Measurements from ENCODE around the gene TIMP2.
A peak's percentile ranks its signal among the peaks of the same experiment; 100 is the strongest.

The TIMP2 gene

DNA sequence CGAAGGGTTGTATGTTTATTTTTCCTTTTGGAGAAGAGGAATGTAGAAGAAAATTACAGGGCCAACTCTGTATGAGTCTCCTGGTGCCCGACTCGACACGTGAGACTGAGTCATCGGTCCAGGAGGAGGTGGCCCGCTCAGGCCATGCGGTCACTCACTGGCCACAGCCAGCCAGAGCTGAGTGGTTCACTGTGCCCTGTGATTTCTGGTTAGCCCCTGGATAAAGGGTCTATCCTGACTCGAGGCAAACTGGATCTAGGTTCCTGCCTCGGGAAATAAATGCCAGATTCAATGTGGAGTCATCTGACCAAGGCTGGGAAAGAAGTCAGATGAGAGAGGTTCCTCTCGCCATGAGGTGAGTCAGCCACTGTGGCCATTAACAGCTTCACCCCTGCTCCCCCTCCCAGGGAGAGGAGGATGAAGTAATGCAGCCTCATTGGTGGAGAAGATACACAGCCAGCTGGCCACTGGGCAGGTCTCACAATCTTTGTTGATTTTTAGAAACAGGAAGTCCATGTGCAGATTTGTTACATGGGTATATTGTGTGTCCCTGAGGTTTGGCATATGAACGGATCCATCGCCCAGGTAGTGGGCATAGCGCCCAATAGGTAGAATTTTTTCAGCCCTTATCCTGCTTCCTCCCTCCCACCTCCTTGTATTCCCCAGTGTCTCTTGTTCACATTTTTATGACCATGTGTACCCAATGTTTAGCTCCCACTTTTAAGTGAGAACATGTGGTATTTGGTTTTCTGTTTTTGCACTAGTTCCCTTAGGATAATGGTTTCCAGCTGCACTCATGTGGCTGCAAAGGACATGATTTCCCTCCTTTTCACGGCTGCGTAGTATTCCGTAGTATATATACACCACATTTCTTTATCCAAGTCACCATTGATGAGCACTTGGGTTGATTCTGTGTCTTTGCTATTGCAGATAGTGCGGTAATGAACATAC, 62.8 kb downstream of the TIMP2 start:
- DNase-seq, result no peak

DNA sequence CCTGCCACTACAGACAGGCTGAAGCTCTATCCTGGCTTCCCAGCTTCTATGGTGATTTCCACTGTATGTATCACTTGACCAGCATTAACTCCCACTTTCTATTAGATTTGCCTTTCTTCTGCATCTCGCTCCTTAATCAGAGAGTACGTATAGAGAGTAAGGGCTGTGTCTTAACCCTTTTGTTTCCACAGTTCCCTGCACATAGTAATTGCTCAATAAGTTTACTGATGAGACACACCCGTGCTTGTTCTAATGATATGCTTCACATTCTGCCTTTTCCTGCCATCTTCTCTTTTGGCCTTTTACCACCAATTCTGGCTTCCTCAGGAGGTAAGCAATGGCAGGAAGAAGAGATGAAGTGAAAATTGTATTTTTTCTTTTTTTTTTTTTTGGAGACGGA, 64.0 kb downstream of the TIMP2 start:
- no peak for DNase-seq

DNA sequence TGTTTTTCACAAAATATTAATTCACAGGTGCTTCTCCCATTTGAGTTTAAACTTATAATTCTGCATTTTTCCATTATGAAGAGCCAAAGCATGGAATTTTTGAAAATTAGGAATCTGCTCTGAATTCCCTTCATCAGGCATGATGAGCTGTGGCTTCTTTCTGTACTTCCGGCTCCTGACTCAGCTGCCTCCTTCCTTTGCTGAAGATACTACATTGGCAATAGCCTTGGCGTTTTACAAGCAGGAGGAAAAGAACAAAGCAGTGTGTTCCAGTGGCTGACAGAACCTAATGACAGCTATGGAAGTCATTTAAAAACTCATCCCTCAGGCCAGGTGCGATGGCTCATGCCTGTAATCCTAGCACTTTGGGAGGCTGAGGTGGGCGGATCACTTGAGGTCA, 66.1 kb downstream of the TIMP2 start:
- no peak for DNase-seq

DNA sequence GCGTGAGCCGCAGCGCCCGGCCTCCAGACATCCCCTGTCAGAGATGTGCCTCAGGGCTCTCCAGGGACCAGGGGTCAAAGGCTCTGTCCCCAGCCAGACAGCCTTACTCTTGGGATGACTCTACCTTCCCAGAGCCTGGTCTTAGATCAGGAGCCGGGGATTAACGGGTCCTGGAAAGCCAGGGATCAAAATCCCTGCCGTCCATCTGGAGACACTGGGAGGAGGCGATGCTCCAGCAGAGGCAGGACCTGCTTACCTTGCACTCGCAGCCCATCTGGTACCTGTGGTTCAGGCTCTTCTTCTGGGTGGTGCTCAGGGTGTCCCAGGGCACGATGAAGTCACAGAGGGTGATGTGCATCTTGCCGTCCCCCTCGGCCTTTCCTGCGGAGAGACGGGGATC, 67.9 kb downstream of the TIMP2 start:
- no peak for DNase-seq

DNA sequence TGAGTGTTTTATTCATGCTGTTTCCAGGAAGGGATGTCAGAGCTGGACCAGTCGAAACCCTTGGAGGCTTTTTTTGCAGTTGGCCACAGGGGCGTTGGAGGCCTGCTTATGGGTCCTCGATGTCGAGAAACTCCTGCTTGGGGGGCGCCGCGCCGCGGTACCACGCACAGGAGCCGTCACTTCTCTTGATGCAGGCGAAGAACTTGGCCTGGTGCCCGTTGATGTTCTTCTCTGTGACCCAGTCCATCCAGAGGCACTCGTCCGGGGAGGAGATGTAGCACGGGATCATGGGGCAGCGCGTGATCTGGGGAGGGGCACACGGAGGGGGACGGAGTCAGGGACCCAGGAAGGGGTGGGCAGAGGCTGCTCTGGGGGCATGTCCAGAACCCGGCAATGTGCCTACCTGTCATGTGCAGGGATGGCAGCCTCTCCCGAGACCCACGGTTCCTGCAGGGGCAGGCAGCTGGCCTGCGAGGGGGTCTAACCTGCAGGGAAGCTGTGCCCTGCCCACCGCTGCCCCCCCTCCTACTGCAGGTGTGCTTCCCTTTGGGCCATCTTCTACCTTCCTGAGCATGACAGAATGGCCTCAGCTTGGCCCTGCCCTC, 69.5 kb downstream of the TIMP2 start:
- no peak for DNase-seq

DNA sequence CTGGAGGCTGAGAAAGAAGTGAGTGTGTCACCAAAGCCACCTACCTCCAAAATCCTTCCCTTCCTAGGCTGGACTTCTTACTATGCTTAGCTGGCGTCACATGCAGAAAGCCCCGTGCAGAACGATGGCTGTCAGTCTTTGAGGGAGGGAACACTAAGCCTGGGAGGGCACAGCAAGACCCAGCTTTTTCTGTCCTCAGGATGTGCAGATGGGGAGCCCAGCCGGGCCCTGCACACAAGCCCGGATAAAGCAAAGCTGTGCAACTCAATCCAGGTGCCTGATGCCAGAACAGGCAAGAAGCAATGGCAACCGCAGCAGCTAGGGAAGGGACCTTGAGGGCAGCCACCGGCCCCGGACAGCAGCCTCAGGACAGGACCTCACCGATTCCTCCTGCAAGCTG, 70.7 kb downstream of the TIMP2 start:
- no peak for DNase-seq

DNA sequence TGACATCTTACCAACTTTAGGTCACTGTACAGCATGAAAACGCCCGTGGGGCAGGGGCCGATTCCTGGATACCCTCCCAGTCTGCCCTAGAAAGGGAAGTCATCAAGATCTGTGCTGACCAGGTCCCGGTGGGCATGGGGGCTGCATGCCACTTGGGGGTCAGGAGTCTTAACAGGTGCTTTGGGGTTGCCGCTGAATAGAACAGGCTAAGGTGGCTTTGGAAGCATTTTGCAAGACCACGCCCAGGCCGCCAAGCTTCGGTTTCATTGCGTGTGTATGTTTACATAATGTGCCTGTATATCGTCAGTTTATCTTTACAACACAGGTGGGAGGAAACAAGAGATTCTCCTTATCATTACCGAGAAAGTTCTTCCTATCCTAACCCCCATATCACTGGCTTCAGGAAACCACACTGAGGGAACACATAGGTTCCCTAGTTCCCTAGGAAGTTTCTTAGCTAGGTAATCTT, 71.2 kb downstream of the TIMP2 start:
- DNase-seq, result no peak

DNA sequence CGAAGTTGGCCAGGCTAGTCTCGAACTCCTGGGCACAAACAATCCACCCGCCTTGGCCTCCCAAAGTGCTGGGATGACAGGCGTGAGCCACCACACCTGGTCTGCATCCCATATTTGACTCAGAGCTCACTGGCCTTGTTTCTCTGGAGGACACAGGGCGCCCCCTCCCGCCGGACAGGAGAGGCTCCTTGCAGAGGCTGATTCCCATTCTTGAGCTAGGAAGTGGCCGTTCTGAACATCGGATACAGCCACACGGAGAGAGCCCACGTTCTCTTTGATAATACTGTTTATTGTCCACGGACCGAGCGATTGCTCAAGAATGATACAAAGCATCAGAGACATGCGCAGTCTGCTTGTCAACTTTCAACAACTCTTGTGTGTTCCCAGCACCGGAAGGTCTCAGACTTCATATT, 72.5 kb downstream of the TIMP2 start:
- DNase-seq, result no peak

DNA sequence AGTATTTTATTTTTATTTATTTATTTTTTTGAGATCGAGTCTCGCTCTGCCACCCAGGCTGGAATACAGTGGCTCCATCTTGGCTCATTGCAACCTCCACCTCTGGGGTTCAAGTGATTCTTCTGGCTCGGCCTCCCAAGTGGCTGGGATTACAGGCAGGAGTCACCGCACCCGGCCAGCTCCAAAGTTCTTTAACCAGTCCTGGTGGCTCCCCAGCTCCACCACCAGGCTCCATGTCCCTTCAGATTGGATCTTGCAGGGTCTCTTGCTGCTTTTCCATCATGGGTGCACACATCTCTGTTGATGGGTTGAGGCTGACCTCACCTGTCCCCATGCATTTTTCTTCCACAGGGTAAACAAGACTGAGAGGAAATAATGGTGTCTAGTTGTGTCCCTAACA, 76.2 kb downstream of the TIMP2 start:
- DNase-seq, result no peak

DNA sequence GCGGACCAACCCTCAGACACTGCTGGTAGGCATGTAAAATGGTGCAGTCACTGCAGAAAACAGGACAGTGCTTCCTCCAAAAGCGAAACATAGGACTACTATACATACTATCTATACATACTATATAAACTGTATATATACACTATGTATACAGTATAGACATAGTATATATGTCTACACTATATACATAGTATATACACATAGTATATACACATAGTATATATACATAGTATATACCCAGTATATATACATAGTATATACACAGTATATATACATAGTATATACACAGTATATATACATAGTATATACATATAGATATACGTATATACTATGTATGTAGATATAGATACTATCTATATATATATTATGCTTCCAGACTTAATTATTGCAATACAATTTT, 78.1 kb downstream of the TIMP2 start:
- DNase-seq, result no peak

DNA sequence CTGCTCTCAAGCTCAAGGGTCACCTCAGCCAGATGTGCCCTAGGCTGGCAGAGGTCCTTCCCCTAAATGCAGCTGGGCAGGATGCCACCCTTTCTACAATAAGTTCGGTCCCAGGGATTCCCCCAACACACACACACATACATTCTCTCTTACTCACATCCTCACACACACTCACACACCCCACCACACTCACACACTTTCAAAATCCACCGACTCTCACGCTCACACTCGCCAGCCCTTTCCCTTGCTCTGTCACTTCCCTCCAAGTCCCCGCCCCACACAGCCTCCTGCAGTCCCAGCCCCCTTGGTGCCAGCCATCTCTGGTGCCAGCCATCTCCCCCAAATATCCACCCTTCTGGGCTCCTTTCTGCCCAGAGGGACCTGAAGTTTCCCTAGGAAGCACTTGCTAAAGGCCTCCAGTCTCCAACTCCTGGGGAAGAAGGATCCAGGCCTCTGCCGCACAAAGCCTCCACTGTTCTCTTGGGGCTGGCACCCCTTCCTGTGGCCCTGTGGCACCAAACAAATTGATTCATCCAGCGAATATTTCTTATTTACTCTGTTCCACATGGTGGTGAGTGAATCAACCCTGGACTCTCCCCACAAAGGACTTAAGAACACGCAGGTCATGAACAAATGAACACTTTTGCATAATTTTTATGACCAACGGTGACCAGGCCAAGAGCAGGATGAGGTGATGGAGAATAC, 80.7 kb downstream of the TIMP2 start:
- no peak for DNase-seq

DNA sequence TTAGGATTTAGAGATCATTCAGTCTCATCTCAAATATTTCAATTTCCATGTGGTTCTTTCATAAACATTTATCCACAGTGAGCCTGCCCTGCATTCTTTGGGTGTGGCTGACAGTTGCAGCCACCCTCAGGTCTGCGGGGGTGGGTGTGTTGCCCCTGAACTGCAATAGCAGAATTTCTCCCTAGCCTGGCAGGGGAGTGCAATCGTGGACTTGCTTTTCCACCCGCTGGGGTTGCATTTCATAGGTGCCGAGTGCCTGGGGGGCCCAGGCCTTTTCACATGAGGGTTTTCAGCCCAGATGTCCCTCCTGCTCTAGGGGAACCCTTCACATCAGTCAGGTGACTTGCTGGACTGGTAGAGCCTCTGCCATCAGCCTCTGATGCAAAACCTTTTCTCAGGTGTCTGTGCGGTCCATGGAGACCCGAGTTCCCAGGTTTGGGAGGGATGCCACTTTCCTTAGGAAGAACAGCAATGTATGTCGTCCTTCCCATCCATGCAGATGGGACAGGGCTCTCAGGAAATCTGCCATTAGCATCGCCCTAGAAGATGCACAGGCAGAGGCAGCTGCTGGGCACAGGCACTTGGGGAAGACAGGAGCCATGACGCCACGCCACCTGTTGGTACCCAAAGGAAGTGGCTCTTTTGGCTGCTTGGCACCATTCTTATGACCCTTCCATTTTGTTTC, 82.2 kb downstream of the TIMP2 start:
- peak; percentile 25 for DNase-seq

DNA sequence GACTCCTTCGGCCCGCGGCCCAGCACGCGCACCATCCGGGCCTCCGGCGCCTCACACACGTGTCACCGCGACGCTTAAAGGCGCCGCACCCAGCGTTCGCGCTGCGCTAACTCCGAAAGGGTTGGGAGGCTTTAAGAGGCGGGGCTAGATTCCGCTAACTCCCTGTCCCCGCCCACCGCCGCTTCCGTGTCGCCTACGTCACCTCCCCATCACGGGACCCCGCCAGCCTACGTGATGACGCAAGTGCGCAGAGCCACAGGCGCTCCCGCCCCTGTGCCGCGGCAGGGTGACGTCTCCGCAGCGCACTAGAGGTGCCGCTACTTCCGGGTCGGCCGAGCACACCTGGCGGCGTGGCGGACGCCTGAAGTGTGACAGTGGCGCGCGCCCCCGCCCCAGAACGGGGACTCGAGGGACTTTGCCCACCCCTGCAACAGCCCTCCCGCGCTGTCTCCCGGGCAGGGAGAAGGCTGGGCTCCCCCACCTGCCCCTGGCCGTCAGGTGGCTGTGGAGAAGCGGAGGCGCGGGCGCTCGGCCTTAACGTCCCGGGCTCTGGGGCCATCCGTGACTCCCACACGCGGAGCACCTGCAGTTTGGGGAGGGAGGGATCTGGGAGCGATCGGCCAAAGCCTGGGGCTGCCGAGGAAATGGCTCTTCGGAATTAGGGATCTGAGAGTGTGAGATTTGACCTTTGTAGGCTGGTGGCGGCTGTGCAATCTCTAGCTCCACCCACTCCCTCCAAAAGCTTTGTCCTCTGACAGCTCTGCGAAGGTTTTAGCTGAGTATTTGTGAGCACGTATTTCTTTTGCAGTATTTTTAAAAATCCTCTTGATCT, 84.2 kb downstream of the TIMP2 start, which contains the start of gene USP36:
Gene USP36, minus strand, starts transcription at position 35 of the 832 bp plus-strand sequence. CDS start 4,451 bp downstream, outside the sequence.
- peak; percentile 84 for DNase-seq

DNA sequence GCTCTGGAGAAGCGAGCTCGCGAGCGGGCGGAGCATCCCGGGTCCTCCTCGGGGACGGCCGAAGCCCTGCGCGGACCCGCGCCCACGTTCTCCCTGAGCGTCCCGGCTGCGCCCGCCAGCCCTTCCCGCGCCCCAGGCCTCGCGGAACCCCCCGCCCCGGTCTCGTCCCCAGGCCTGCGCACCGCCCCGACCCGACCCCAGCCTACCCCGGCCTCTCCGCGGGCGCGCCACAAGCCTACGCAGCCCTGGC, 84.7 kb downstream of the TIMP2 start:
- DNase-seq, result no peak

DNA sequence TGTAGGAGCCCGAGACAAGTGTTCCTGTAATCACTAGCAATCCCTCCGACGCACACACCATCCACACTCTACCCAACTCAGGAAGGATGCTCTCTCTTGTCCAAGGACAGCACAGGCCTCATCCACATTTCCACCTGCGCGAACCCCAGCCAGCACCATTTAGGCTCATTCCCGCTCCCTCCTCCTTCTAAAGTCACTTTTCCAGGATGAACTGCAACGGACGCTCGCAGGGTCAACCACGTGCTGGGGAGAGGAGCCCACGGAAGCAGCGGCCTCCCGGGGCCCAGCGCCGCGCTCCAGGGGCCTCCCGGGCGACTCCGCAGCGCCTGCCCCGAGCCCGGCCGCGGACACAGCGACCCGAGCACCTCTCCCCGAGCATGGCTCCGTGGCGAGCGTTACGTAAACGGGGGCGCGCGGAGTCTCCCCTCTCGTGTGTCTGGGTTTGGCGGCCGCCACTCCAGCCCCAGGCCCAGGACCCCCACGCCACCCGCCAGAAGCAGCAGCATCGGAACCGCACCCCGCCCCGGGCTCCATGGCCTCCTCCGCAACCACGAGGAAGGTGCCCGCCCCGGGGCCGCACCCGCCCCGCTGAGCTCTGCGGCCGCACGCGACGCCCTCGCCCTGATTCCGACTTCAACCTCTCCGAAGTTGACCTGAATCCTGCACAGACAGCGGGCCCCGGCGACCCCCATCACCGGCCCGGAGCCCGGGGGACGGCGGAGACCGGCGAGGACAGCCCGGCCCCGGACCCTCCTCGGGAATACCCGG, 85.2 kb downstream of the TIMP2 start:
- DNase-seq, result no peak

DNA sequence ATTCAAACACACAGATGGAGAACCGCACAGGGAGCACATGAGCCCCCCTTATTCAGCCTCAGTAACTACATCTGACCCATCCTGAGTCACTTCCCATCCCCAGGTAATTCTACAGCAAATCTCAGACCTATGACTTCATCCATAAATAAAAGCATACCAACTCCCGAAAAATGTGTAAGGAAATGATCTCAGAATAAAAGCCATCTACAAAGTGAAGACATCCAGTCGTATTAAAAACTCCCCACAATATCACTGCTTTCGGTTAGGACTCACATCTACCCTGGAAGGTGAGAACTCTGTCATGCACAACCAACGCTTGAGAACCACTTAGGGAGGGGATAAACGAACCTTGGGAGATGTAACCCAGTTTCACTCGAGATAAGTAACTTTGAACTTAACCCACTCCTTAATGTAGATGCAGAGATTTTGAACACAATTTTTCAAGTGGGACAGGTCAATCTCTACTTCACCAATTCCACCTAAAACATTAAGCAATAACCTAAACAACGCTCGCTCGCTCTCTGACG, 85.9 kb downstream of the TIMP2 start:
- no peak for DNase-seq

DNA sequence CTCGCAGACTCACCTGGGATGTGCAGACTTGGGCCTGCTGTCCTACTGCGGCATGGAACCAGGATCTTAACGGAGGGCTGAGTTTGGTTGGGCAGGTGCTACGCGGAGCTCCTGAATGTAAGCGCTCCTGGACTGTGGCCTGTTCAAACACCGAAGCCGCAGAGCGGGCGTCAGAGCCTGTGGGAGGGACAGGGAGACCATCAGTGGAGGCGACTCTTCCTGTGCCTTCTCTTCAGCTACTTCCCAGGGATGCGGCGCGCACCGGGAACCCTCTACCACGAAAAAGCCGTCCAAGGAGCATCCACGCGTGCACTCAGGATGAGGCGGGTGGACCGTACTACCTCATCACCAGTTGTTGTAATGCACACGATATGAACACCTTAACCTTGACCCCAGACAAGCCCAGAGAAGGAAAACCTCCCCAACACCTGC, 86.6 kb downstream of the TIMP2 start:
- no peak for DNase-seq

DNA sequence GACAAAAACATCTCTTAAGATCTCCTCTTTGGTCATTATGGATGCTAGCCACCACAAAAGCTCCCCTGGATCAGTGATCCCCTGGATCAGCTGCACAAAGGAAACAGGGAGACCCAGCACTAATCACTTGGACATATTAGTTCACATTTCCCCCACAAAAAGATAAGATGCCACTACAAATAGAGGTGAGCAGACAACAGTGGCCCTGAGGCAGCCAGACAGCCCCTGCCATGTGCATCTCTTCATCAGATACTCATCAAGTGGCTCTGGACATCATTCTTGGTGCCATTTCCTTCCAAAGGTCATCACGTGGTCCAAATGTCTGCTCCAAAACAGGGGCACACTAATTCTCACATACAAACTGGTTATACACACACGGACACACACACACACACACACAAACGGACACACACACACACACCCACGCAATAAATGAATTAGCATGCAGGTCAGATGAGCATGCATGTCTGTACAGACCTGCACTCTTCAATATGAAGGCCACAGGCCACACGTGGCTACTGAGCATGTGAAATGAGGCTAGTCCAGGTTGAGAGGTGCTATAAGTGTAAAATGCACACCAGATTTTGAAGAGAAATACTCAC, 88.7 kb downstream of the TIMP2 start:
- no peak for DNase-seq

DNA sequence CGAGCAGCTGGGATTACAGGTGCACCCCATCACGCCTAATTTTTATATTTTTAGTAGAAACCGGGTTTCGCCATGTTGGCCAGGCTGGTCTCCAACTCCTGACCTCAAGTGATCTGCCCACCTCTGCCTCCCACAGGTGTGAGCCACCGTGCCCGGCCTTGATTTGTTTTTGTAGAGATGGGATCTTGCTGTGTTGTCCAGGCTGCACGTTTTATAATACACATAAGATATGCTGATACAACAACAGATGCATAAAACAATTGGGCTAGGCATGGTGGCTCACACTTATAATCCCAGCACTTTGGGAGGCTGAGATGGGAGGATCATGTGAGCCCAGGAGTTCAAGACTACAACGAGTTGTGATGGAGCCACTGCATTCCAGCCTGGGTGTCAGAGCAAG, 90.6 kb downstream of the TIMP2 start:
- DNase-seq, result no peak

DNA sequence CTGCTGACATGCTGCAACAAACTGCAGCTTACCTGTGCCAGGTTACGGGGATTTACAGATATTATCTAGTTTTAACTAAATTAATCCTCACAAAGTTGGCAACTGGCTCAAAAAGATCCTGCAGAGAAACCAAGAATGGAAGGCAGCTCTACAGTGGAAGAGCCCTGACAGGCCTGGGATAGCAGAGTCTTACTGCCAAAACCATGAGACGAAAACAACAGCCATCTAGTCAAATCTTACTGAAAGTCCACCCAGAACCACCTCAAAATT, 92.7 kb downstream of the TIMP2 start:
- no peak for DNase-seq

Measured in NCI-H748 treated with DMSO at 0.1 percent for 48 hours (cell line).